DOHH2 (cell line): Measurements from ENCODE around the gene PLAAT2.
"Not testable (repeated sequence)": the region's sequence is repeated elsewhere in the genome, so short reads cannot be mapped to it uniquely, and the experiment has no call there.

ENCODE experiments used
- H3F3A ChIP-seq: fragments of 200-600 bp; sonication (generic), shearing (Covaris generic); 2 replicates; pipeline ENCODE4 v1.6.0; 2016; ENCODE audit warnings: antibody characterized with exemption, mild to moderate bottlenecking; ENCODE audit not compliant: control insufficient read depth, insufficient read depth
- H3K27ac ChIP-seq: fragments of 200-600 bp; sonication (generic); 2 replicates; pipeline ENCODE4 v1.5.1; 2014; ENCODE audit warnings: low read depth, mild to moderate bottlenecking, low read length, moderate library complexity
- H3K27me3 ChIP-seq: fragments of 200-600 bp; sonication (generic); 2 replicates; pipeline ENCODE4 v1.6.1; 2014; ENCODE audit warnings: mild to moderate bottlenecking, low read length, mixed read lengths; ENCODE audit not compliant: control insufficient read depth
- H3K36me3 ChIP-seq: fragments of 200-600 bp; sonication (generic); 2 replicates; pipeline ENCODE4 v1.6.1; 2014; ENCODE audit warnings: mild to moderate bottlenecking, low read length, moderate library complexity, mixed read lengths; ENCODE audit not compliant: control insufficient read depth
- H3K4me1 ChIP-seq: fragments of 200-600 bp; sonication (generic); 2 replicates; pipeline ENCODE4 v1.6.1; 2014; ENCODE audit warnings: mild to moderate bottlenecking, low read length, mixed read lengths; ENCODE audit not compliant: control insufficient read depth
- H3K4me2 ChIP-seq: fragments of 200-600 bp; sonication (generic); 2 replicates; pipeline ENCODE4 v1.6.0; 2014; ENCODE audit warnings: mild to moderate bottlenecking, low read length, moderate library complexity
- H3K4me3 ChIP-seq: fragments of 200-600 bp; sonication (generic); 2 replicates; pipeline ENCODE4 v1.5.1; 2014; ENCODE audit warnings: mild to moderate bottlenecking, low read length, mixed read lengths
- H3K79me2 ChIP-seq: fragments of 200-600 bp; sonication (generic); 2 replicates; pipeline ENCODE4 v1.6.1; 2014; ENCODE audit warnings: mild to moderate bottlenecking, low read length, mixed read lengths; ENCODE audit not compliant: control insufficient read depth
- H3K9me2 ChIP-seq: fragments of 200-600 bp; sonication (generic); replicated peaks from 2 replicates; pipeline ENCODE4 v1.6.1; 2014; ENCODE audit warnings: mild to moderate bottlenecking, low read length, mixed read lengths; ENCODE audit not compliant: control insufficient read depth
- H3K9me3 ChIP-seq: fragments of 200-600 bp; sonication (generic); 2 replicates; pipeline ENCODE4 v1.6.1; 2014; ENCODE audit warnings: antibody characterized with exemption, low read length, mixed read lengths; ENCODE audit not compliant: control insufficient read depth, insufficient read depth
- H4K20me1 ChIP-seq: fragments of 200-600 bp; sonication (generic); 2 replicates; pipeline ENCODE4 v1.6.0; 2014; ENCODE audit warnings: low read depth, mild to moderate bottlenecking, antibody characterized with exemption, low read length, moderate library complexity; ENCODE audit not compliant: control insufficient read depth, insufficient read depth
- CTCF ChIP-seq: fragments of 200-600 bp; sonication (generic); IDR thresholded peaks from one replicate; pipeline ENCODE4 v1.5.1; 2014; ENCODE audit warnings: antibody characterized with exemption, mild to moderate bottlenecking, low read depth, low read length; ENCODE audit not compliant: poor library complexity, severe bottlenecking
- EZH2phosphoT487 ChIP-seq: fragments of 200-600 bp; sonication (generic); IDR thresholded peaks from 2 replicates; pipeline ENCODE4 v1.6.1; 2017; ENCODE audit warnings: borderline replicate concordance, mild to moderate bottlenecking, antibody characterized with exemption, low read length, moderate library complexity, mixed read lengths

The PLAAT2 gene

GRCh38 chr11:63608353-63609345, 45.5 kb upstream of the PLAAT2 start:
- Histone ChIP-seq H3K4me1 (peaks cover 2% of the 10 kb centered on the region), H4K20me1 (no peaks in the 10 kb centered on the region), H3K4me2 (no peak overlapping the region), H3K36me3 (no peaks in the 10 kb centered on the region), H3K9me2 (no peaks in the 10 kb centered on the region), H3K4me3 (no peak overlapping the region), H3K27me3 (peaks cover 20% of the 10 kb centered on the region), H3K79me2 (no peaks in the 10 kb centered on the region), H3F3A (no peaks in the 10 kb centered on the region), H3K9me3 (no peaks in the 10 kb centered on the region), H3K27ac (no peak overlapping the region)
- no peak for TF ChIP-seq CTCF
- no peak for TF ChIP-seq EZH2phosphoT487

GRCh38 chr11:63603180-63603518, 40.0 kb upstream of the PLAAT2 start:
- Histone ChIP-seq H3F3A (no peaks in the 10 kb centered on the region), H3K4me1 (no peaks in the 10 kb centered on the region), H3K36me3 (no peaks in the 10 kb centered on the region), H3K9me2 (no peaks in the 10 kb centered on the region), H3K4me2 (no peak overlapping the region), H4K20me1 (no peaks in the 10 kb centered on the region), H3K4me3 (no peak overlapping the region), H3K27ac (no peak overlapping the region), H3K27me3 (no peaks in the 10 kb centered on the region), H3K79me2 (no peaks in the 10 kb centered on the region), H3K9me3 (no peaks in the 10 kb centered on the region)
- TF ChIP-seq CTCF (no peak), EZH2phosphoT487 (no peak)

- H3K27me3 ChIP-seq, H3K4me3 ChIP-seq, H3K79me2 ChIP-seq, H3K27ac ChIP-seq, H3K36me3 ChIP-seq, H3K9me2 ChIP-seq, H3K4me2 ChIP-seq, H3F3A ChIP-seq, H3K9me3 ChIP-seq, H3K4me1 ChIP-seq, H4K20me1 ChIP-seq: not testable (repeated sequence)
These were observed 39.4 kb upstream of the PLAAT2 start for GRCh38 chr11:63602290-63603179.
